ENCODE results near the gene SCRT2. TPM values are rescaled to one million over a fixed set of nuclear protein-coding genes. Genes with fewer than 3 reads are reported as not detected.

The SCRT2 gene
- total RNA-seq, 4 donors from 2014 or later = not detected

DNA sequence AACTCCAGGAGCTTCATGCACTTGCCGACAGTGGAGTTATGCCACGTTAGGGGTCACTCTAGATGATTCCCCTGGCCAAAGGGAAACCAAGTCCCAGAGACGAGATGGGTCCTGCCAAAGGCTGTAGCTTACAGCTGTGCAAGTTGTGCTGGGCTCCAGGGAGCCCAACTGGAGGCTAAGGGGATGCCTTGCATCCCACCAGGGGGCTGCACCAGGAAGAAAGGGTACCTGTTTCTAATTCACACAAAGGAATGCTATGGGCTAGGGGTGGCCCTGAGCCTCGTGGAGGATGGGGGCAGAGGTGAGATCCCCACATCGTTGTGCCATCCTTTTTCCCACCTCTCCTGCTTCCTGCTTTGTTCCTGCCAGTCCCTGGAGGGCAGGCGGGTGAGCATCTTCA, 23.7 kb upstream of the SCRT2 start:
- Histone ChIP-seq H3K27me3 (peaks cover 0 to 67% (median 0%) of the 10 kb centered on the region in 4 donors), H3K9me3 (no peaks in the 10 kb centered on the region), H3K4me3 (no peak overlapping the region), H3K36me3 (no peaks in the 10 kb centered on the region), H3K4me1 (peaks cover 0 to 4% (median 0%) of the 10 kb centered on the region in 4 donors), H3K27ac (replicated peaks in 1 of 4) (no peak overlapping the region)
- TF ChIP-seq, protein P1, sequence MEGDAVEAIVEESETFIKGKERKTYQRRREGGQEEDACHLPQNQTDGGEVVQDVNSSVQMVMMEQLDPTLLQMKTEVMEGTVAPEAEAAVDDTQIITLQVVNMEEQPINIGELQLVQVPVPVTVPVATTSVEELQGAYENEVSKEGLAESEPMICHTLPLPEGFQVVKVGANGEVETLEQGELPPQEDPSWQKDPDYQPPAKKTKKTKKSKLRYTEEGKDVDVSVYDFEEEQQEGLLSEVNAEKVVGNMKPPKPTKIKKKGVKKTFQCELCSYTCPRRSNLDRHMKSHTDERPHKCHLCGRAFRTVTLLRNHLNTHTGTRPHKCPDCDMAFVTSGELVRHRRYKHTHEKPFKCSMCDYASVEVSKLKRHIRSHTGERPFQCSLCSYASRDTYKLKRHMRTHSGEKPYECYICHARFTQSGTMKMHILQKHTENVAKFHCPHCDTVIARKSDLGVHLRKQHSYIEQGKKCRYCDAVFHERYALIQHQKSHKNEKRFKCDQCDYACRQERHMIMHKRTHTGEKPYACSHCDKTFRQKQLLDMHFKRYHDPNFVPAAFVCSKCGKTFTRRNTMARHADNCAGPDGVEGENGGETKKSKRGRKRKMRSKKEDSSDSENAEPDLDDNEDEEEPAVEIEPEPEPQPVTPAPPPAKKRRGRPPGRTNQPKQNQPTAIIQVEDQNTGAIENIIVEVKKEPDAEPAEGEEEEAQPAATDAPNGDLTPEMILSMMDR (IDR thresholded peaks at IDR 0.05) = no peak
- TF ChIP-seq POLR2AphosphoS5 (IDR thresholded peaks at IDR 0.05) (no peak), EP300 (IDR thresholded peaks at IDR 0.05) (no peak), POLR2A (IDR thresholded peaks at IDR 0.05; ENCODE audit: low read depth) (no peak)
- 46% methylated on average over 4 of the region's 6 CpGs for WGBS
- intact Hi-C loops (cut with DNase I) = no loop called here
- DNase-seq (ENCODE audit: extremely low spot score) = no peak

DNA sequence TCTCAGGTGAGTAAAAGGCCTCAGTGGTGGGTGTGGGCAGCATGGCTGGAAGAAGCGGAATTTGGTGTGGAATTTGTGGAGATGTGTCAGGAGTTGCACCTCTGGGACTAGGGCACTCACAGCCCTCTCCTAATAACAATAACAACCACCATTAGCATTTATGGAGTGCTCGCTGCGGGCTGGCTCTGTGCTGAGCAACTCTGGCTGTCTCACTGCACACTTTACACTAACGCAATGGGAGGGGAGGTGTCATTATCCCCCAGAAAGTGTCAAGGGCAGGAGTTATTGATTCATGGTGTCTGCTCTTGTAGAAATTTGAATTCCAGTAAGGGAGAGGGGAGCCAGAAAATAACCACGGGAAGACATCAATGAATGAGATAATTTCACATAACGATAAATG, 22.7 kb upstream of the SCRT2 start:
- peaks cover 0 to 4% (median 0%) of the 10 kb centered on the region in 4 donors for H3K4me1 ChIP-seq
- no peak overlapping the region for H3K4me3 ChIP-seq
- H3K27ac ChIP-seq (replicated peaks in 1 of 4) = no peak overlapping the region
- intact Hi-C loops (cut with DNase I) = no loop called here
- WGBS = 67% methylated on average over 6 of the region's 6 CpGs
- peaks cover 0 to 64% (median 0%) of the 10 kb centered on the region in 4 donors for H3K27me3 ChIP-seq
- DNase-seq (ENCODE audit: extremely low spot score) = no peak
- TF ChIP-seq POLR2A (IDR thresholded peaks at IDR 0.05; ENCODE audit: low read depth) (no peak), EP300 (IDR thresholded peaks at IDR 0.05) (no peak), POLR2AphosphoS5 (IDR thresholded peaks at IDR 0.05) (no peak)
- TF ChIP-seq, protein P1 (IDR thresholded peaks at IDR 0.05) = no peak
- H3K9me3 ChIP-seq = no peaks in the 10 kb centered on the region
- H3K36me3 ChIP-seq = no peaks in the 10 kb centered on the region

DNA sequence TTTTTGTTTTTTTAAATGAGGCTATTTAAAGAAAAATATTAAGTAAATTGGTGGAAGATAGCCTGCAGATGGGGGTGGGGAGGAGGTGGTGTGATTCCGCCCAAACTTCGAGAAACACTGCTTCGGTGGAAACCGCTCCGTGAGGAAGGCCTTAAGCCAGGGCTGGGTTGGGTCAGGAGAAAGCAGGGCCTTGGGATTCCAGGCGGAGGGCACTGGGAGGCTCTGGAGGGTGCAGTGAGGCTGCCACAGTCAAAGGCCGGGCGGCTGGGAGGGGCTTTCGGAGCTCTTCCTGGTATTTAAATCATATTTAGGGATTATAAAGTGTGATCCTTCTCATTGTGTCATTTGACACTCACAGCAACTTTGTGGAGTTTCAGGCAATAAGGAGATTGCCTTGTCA, 22.2 kb upstream of the SCRT2 start:
- WGBS = 79% methylated on average over 9 of the region's 9 CpGs
- Histone ChIP-seq H3K36me3 (no peaks in the 10 kb centered on the region), H3K27me3 (peaks cover 0 to 64% (median 0%) of the 10 kb centered on the region in 4 donors), H3K4me3 (no peak overlapping the region), H3K4me1 (peaks cover 0 to 4% (median 0%) of the 10 kb centered on the region in 4 donors), H3K27ac (replicated peaks in 1 of 4) (no peak overlapping the region), H3K9me3 (no peaks in the 10 kb centered on the region)
- intact Hi-C loops (cut with DNase I) = no loop called here
- TF ChIP-seq POLR2AphosphoS5 (IDR thresholded peaks at IDR 0.05) = no peak
- TF ChIP-seq POLR2A (IDR thresholded peaks at IDR 0.05; ENCODE audit: low read depth) = no peak
- no peak for TF ChIP-seq EP300 (IDR thresholded peaks at IDR 0.05)
- TF ChIP-seq, protein P1 (IDR thresholded peaks at IDR 0.05) = no peak
- DNase-seq (ENCODE audit: extremely low spot score) = no peak

DNA sequence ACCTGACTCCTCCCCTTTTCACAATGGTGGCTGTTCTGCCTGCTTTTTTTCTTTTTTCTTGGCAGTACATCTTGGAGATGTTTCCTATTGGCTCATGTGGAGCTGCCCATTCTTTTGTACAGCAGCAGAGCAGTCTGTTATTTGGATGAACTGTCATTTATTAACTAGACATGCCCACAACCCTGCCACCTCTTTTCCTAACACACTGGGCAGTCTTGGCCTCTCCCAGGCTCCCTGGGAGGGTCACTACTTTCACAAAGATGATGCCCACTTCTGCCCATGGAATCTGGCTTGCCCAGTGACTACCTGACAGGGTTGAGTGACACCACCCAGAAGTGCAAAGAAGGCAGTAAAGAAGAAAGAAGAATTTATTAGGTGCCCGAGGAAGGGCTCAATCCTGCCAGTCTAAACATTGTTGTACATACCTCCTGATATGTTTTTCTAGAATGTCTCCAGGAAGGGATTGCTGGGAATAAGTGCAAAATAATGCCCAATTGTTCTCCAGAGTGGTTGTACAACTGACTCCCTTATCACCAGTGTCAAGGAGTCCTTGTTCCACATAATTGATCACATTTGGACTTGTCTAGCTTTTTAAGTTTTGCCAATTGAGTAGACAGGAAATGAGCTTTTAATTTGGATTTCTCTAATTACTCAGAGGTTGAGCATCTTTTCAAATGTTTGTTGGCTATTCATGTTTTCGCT, 19.7 kb upstream of the SCRT2 start:
- H3K36me3 ChIP-seq = no peaks in the 10 kb centered on the region
- peaks cover 0 to 51% (median 0%) of the 10 kb centered on the region in 4 donors for H3K27me3 ChIP-seq
- DNase-seq (ENCODE audit: extremely low spot score) = no peak
- WGBS = 57% methylated on average over 2 of the region's 2 CpGs
- no peak overlapping the region for H3K27ac ChIP-seq (replicated peaks in 1 of 4)
- intact Hi-C loops (cut with DNase I) = no loop called here
- TF ChIP-seq POLR2AphosphoS5 (IDR thresholded peaks at IDR 0.05) (no peak), EP300 (IDR thresholded peaks at IDR 0.05) (no peak), POLR2A (IDR thresholded peaks at IDR 0.05; ENCODE audit: low read depth) (no peak)
- TF ChIP-seq, protein P1 (IDR thresholded peaks at IDR 0.05) = no peak
- H3K4me1 ChIP-seq = peaks cover 0 to 4% (median 0%) of the 10 kb centered on the region in 4 donors
- H3K4me3 ChIP-seq = no peak overlapping the region
- H3K9me3 ChIP-seq = no peaks in the 10 kb centered on the region

All from esophagus muscularis mucosa (tissue), 4 donors.